Breast epithelium (tissue), 4 donors: ENCODE data around the gene CEACAM6. TPM values are rescaled to one million over a fixed set of nuclear protein-coding genes. Genes with fewer than 3 reads are reported as not detected.
"Not testable (repeated sequence)": the region's sequence is repeated elsewhere in the genome, so short reads cannot be mapped to it uniquely, and the experiment has no call there.

Experiments used
- DNase-seq, 2 donors: peaks; one replicate each; pipeline ENCODE4 v3.0.0-alpha.2; 2019; ENCODE audit warnings: low spot score in 2 of 2
- H3K27ac ChIP-seq, 2 donors: fragments of 200-600 bp; sonication (generic) in 1 of 2; one replicate each; pipeline ENCODE4 v1.5.1; 2016 to 2019; ENCODE audit warnings: mild to moderate bottlenecking in 1 of 2
- H3K27me3 ChIP-seq, 2 donors: fragments of 200-600 bp; sonication (generic) in 1 of 2; one replicate each; pipeline versions ENCODE4 v1.5.1 to v1.6.0; 2017 to 2019; ENCODE audit warnings: control low read depth in 1 of 2, mild to moderate bottlenecking in 1 of 2
- H3K36me3 ChIP-seq: fragments of 200-600 bp; one replicate; pipeline ENCODE4 v1.5.1; 2019
- H3K4me1 ChIP-seq, 2 donors: fragments of 200-600 bp; sonication (generic); one replicate each; pipeline ENCODE4 v1.5.1; 2016 to 2019; ENCODE audit warnings: control low read depth in 1 of 2
- H3K4me3 ChIP-seq, 3 donors: fragments of 200-600 bp; sonication (generic); 1 replicate in 2 of 3; 2 replicates in 1 of 3; pipeline ENCODE4 v1.5.1; 2016 to 2019; ENCODE audit warnings: mild to moderate bottlenecking in 3 of 3, moderate library complexity in 2 of 3
- H3K9me3 ChIP-seq, 2 donors: fragments of 200-600 bp; sonication (generic) in 1 of 2; one replicate each; pipeline ENCODE4 v1.5.1; 2016 to 2019; ENCODE audit warnings: control low read depth in 1 of 2
- POLR2A ChIP-seq: fragments of 450-650 bp; IDR thresholded peaks from one replicate; pipeline ENCODE4 v1.6.1; 2016; ENCODE audit warnings: antibody characterized with exemption, mild to moderate bottlenecking, moderate library complexity
- POLR2AphosphoS5 ChIP-seq, 3 donors: sonication (generic); formaldehyde crosslinking; IDR thresholded peaks; one replicate each; pipeline ENCODE4 v1.6.1; 2017; ENCODE audit warnings: antibody characterized with exemption in 3 of 3
- intact Hi-C: fragments of 100-400 bp; cut with DNase I; formaldehyde crosslinking; loops from one replicate; pipeline ENCODE4 v1.15.1; 2023; ENCODE audit warnings: low total_unique reads
- total RNA-seq, 3 donors: library from RNA; depleted of rRNA; stranded (reverse); fragments of >200 nt; gene quantifications; one replicate each; pipeline ENCODE4 v1.1.0, GENCODE V29; 2016
- TF ChIP-seq, protein P1 (sequence below), 3 donors: fragments of 450-650 bp; IDR thresholded peaks; one replicate each; pipeline ENCODE4 v1.5.1; 2016 to 2017; ENCODE audit warnings: antibody characterized with exemption in 3 of 3, mild to moderate bottlenecking in 3 of 3, moderate library complexity in 3 of 3

Gene CEACAM6
- total RNA-seq, 3 donors from 2014 or later: 1.0 to 6.9 TPM; not detected in 1

DNA sequence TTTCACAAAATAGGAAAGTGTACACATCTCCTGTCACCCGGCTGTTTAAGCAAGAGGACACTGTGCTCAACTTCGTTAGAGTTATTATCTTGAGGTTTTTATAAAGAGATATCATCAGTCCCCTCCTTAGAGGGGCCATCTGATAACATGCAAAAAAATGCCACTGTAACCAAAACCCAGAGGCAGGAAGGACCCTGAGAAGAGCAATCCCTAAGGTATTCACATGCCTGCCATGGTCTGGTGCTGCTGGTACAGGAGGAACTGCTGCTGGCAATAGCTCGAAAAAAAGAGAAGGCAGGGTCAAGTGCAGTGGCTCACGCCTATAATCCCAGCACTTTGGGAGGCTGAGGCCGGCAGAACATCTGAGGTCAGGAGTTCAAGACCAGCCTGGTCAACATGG lies 28.3 kb downstream of the CEACAM6 start:
- Histone ChIP-seq H3K27me3 (peaks cover 0 to 22% of the 10 kb centered on the region in 2 donors), H3K9me3 (no peaks in the 10 kb centered on the region), H3K36me3 (no peaks in the 10 kb centered on the region), H3K27ac (no peak overlapping the region), H3K4me1 (no peaks in the 10 kb centered on the region), H3K4me3 (no peak overlapping the region)
- DNase-seq: no peak
- TF ChIP-seq, protein P1, sequence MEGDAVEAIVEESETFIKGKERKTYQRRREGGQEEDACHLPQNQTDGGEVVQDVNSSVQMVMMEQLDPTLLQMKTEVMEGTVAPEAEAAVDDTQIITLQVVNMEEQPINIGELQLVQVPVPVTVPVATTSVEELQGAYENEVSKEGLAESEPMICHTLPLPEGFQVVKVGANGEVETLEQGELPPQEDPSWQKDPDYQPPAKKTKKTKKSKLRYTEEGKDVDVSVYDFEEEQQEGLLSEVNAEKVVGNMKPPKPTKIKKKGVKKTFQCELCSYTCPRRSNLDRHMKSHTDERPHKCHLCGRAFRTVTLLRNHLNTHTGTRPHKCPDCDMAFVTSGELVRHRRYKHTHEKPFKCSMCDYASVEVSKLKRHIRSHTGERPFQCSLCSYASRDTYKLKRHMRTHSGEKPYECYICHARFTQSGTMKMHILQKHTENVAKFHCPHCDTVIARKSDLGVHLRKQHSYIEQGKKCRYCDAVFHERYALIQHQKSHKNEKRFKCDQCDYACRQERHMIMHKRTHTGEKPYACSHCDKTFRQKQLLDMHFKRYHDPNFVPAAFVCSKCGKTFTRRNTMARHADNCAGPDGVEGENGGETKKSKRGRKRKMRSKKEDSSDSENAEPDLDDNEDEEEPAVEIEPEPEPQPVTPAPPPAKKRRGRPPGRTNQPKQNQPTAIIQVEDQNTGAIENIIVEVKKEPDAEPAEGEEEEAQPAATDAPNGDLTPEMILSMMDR (IDR thresholded peaks at IDR 0.05): no peak
- TF ChIP-seq POLR2AphosphoS5 (IDR thresholded peaks at IDR 0.05): no peak
- no peak for TF ChIP-seq POLR2A
- intact Hi-C loops: no loop called here

DNA sequence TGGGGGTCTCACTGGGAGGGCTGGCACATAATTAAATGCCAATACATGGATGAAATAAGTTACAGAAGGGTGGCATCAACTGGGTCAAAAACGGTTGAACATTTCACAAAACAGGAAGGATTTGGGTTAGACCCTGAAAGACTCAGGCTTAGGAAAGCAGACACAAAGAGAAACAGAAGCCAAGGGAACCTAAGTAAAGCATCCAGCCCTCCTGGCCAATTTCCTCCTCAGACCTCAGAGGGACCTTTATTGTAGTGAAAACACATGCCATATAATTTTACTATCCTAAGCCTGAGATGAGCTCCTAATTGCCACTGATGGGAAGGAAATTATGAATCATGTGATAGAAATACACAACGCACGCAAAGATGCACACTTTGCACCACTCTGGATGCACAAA lies 29.0 kb downstream of the CEACAM6 start:
- Histone ChIP-seq H3K27me3 (peaks cover 0 to 22% of the 10 kb centered on the region in 2 donors), H3K9me3 (no peaks in the 10 kb centered on the region), H3K4me3 (no peak overlapping the region), H3K36me3 (no peaks in the 10 kb centered on the region), H3K4me1 (no peaks in the 10 kb centered on the region), H3K27ac (peak overlapping the region; percentile 14 to 17)
- intact Hi-C loops: no loop called here
- DNase-seq: no peak
- no peak for TF ChIP-seq POLR2AphosphoS5 (IDR thresholded peaks at IDR 0.05)

GRCh38 chr19:41784743-41785142 lies 29.4 kb downstream of the CEACAM6 start:
- no peak overlapping the region for H3K4me3 ChIP-seq
- TF ChIP-seq POLR2AphosphoS5 (IDR thresholded peaks at IDR 0.05) (no peak), POLR2A (no peak)
- TF ChIP-seq, protein P1 (IDR thresholded peaks at IDR 0.05): no peak
- H3K27me3 ChIP-seq: peaks cover 0 to 22% of the 10 kb centered on the region in 2 donors
- DNase-seq: no peak
- intact Hi-C loops: no loop called here
- H3K27ac ChIP-seq: peak overlapping the region; percentile 14 to 17
- H3K4me1 ChIP-seq: no peaks in the 10 kb centered on the region
- no peaks in the 10 kb centered on the region for H3K9me3 ChIP-seq
- no peaks in the 10 kb centered on the region for H3K36me3 ChIP-seq

DNA sequence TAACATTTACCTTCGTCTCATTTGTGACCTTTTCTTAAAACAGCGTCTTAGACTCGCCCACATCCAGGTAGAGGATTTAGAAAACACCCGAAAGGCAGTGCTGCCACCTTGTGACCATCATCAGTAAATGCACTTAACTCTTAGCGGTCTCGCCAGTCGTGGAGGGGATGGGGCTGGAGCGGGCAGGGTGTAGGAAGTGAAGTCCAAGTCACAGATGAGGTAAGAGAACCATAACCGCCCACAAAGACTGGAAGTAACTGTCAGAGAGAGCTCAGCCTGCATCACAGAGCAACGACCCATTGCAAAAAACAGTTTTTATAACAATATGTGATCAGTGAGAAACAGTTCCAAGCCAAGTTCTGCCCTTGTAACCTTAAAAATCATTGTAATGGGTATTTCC lies 30.3 kb downstream of the CEACAM6 start:
- H3K27ac ChIP-seq: peak overlapping the region in 1 of 2 donors; percentile 17
- H3K4me1 ChIP-seq: no peaks in the 10 kb centered on the region
- intact Hi-C loops: no loop called here
- H3K4me3 ChIP-seq: no peak overlapping the region
- TF ChIP-seq POLR2A (no peak), POLR2AphosphoS5 (IDR thresholded peaks at IDR 0.05) (no peak)
- TF ChIP-seq, protein P1 (IDR thresholded peaks at IDR 0.05): peak; percentile 44 to 88 (median 69)
- no peaks in the 10 kb centered on the region for H3K36me3 ChIP-seq
- no peaks in the 10 kb centered on the region for H3K9me3 ChIP-seq
- H3K27me3 ChIP-seq: peaks cover 0 to 22% of the 10 kb centered on the region in 2 donors
- DNase-seq: peak; percentile 33 to 63

- DNase-seq: no peak
- Histone ChIP-seq H3K4me1 (no peaks in the 10 kb centered on the region), H3K27ac (no peak overlapping the region), H3K4me3 (no peak overlapping the region), H3K36me3 (no peaks in the 10 kb centered on the region), H3K9me3 (no peaks in the 10 kb centered on the region), H3K27me3 (peaks cover 0 to 22% of the 10 kb centered on the region in 2 donors)
- intact Hi-C loops: no loop called here
- TF ChIP-seq, protein P1 (IDR thresholded peaks at IDR 0.05): no peak
- TF ChIP-seq POLR2A: no peak
- TF ChIP-seq POLR2AphosphoS5 (IDR thresholded peaks at IDR 0.05): no peak
Observed at GRCh38 chr19:41787055-41787454, 31.7 kb downstream of the CEACAM6 start.

GRCh38 chr19:41788518-41788917 lies 33.2 kb downstream of the CEACAM6 start:
- H3K9me3 ChIP-seq, H3K4me1 ChIP-seq, H3K27ac ChIP-seq, H3K4me3 ChIP-seq, intact Hi-C loops, DNase-seq, H3K36me3 ChIP-seq: not testable (repeated sequence)
- peaks cover 0 to 17% of the 10 kb centered on the region in 2 donors for H3K27me3 ChIP-seq

GRCh38 chr19:41789053-41789452 lies 33.7 kb downstream of the CEACAM6 start:
- H3K36me3 ChIP-seq, H3K4me3 ChIP-seq, DNase-seq, H3K9me3 ChIP-seq, intact Hi-C loops, H3K4me1 ChIP-seq: not testable (repeated sequence)
- Histone ChIP-seq H3K27ac (peak overlapping the region in 1 of 2 donors; percentile 30), H3K27me3 (peaks cover 0 to 17% of the 10 kb centered on the region in 2 donors)
